Breast epithelium (tissue), 4 donors: ENCODE results near the gene SLAMF9. TPM values are rescaled to one million over a fixed set of nuclear protein-coding genes. Genes with fewer than 3 reads are reported as not detected.

Experiments used
- DNase-seq, 2 donors: peaks; one replicate each; pipeline ENCODE4 v3.0.0-alpha.2; 2019; ENCODE audit warnings: low spot score in 2 of 2
- H3K27ac ChIP-seq, 2 donors: fragments of 200-600 bp; sonication (generic) in 1 of 2; one replicate each; pipeline ENCODE4 v1.5.1; 2016 to 2019; ENCODE audit warnings: mild to moderate bottlenecking in 1 of 2
- H3K27me3 ChIP-seq, 2 donors: fragments of 200-600 bp; sonication (generic) in 1 of 2; one replicate each; pipeline versions ENCODE4 v1.5.1 to v1.6.0; 2017 to 2019; ENCODE audit warnings: control low read depth in 1 of 2, mild to moderate bottlenecking in 1 of 2
- H3K36me3 ChIP-seq: fragments of 200-600 bp; one replicate; pipeline ENCODE4 v1.5.1; 2019
- H3K4me1 ChIP-seq, 2 donors: fragments of 200-600 bp; sonication (generic); one replicate each; pipeline ENCODE4 v1.5.1; 2016 to 2019; ENCODE audit warnings: control low read depth in 1 of 2
- H3K4me3 ChIP-seq, 3 donors: fragments of 200-600 bp; sonication (generic); 1 replicate in 2 of 3; 2 replicates in 1 of 3; pipeline ENCODE4 v1.5.1; 2016 to 2019; ENCODE audit warnings: mild to moderate bottlenecking in 3 of 3, moderate library complexity in 2 of 3
- H3K9me3 ChIP-seq, 2 donors: fragments of 200-600 bp; sonication (generic) in 1 of 2; one replicate each; pipeline ENCODE4 v1.5.1; 2016 to 2019; ENCODE audit warnings: control low read depth in 1 of 2
- CTCF ChIP-seq, 3 donors: fragments of 450-650 bp; IDR thresholded peaks; one replicate each; pipeline ENCODE4 v1.5.1; 2016 to 2017; ENCODE audit warnings: antibody characterized with exemption in 3 of 3, mild to moderate bottlenecking in 3 of 3, moderate library complexity in 3 of 3
- POLR2A ChIP-seq: fragments of 450-650 bp; IDR thresholded peaks from one replicate; pipeline ENCODE4 v1.6.1; 2016; ENCODE audit warnings: antibody characterized with exemption, mild to moderate bottlenecking, moderate library complexity
- POLR2AphosphoS5 ChIP-seq, 3 donors: sonication (generic); formaldehyde crosslinking; IDR thresholded peaks; one replicate each; pipeline ENCODE4 v1.6.1; 2017; ENCODE audit warnings: antibody characterized with exemption in 3 of 3
- intact Hi-C: fragments of 100-400 bp; cut with DNase I; formaldehyde crosslinking; loops from one replicate; pipeline ENCODE4 v1.15.1; 2023; ENCODE audit warnings: low total_unique reads
- total RNA-seq, 3 donors: library from RNA; depleted of rRNA; stranded (reverse); fragments of >200 nt; gene quantifications; one replicate each; pipeline ENCODE4 v1.1.0, GENCODE V29; 2016

The SLAMF9 gene
- total RNA-seq, 3 donors from 2014 or later: not detected

DNA sequence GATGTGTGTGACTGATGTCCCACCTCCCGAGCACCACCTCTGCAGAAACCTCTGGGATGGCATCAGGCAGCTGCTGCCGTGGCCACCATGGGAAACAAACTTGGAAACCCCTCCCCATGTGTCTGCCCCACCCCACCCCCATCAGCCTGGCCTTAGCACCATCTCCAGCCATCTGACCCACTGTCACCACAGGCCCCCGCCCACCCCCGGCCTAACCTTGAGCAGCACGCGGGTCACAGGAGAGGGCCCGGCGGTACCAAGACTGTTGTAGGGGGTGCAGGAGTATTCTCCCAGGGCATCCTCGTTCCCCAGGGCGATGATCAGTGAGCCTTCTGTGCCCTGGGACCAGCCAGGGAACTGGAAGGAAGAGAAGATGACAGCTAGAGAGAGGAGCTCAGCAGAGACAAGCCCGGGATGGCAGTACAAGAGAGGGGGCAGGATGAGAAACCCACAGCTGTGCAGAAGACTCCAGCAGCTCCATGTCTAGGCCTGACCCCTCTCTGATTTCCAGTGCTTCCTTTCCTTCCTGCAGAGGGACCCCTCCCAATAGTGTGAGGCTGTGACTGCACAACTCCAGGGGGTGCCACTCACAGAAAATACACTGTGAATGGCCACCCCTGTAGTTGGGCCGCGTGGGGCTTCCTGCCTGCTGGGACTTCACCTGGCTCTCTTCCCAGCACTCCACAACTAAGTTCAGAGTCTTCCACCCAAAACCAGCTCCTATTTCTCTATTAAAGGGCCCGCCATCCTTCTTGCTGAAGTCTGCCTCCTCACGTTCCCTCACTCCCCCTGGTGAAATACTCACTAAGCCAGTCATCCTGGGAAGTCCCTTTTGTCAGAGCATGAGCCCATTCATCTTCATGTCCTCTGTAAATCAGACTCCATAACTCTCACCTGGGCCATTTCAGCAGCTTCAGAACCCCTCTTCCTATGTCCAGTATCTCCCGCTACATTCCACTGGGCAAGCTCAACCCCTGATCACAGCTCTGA is 21.4 kb downstream of the SLAMF9 start:
- peaks cover 0 to 6% of the 10 kb centered on the region in 2 donors for H3K4me1 ChIP-seq
- TF ChIP-seq POLR2AphosphoS5 (IDR thresholded peaks at IDR 0.05): no peak
- no peak for TF ChIP-seq CTCF (IDR thresholded peaks at IDR 0.05)
- no peak for TF ChIP-seq POLR2A
- H3K36me3 ChIP-seq: no peaks in the 10 kb centered on the region
- H3K27me3 ChIP-seq: no peaks in the 10 kb centered on the region
- no peak for DNase-seq
- H3K9me3 ChIP-seq: no peaks in the 10 kb centered on the region
- peak overlapping the region; percentile 58 to 61 for H3K27ac ChIP-seq
- no peak overlapping the region for H3K4me3 ChIP-seq
- intact Hi-C loops: loop anchor here (10.0 kb wide), 1 partner anchor 262 kb away; the partner anchor contains the start of gene CASQ1

- H3K4me1 ChIP-seq: peaks cover 0 to 6% of the 10 kb centered on the region in 2 donors
- intact Hi-C loops: loop anchor here (10.0 kb wide), 1 partner anchor 263 kb away; the partner anchor contains the start of gene CASQ1
- H3K4me3 ChIP-seq: no peak overlapping the region
- H3K27me3 ChIP-seq: no peaks in the 10 kb centered on the region
- no peaks in the 10 kb centered on the region for H3K9me3 ChIP-seq
- DNase-seq: no peak
- TF ChIP-seq POLR2A: no peak
- no peak for TF ChIP-seq POLR2AphosphoS5 (IDR thresholded peaks at IDR 0.05)
- no peak for TF ChIP-seq CTCF (IDR thresholded peaks at IDR 0.05)
- H3K36me3 ChIP-seq: no peaks in the 10 kb centered on the region
- H3K27ac ChIP-seq: peak overlapping the region; percentile 58 to 61
Observed at GRCh38 chr1:159931795-159932173, 22.3 kb downstream of the SLAMF9 start.

DNA sequence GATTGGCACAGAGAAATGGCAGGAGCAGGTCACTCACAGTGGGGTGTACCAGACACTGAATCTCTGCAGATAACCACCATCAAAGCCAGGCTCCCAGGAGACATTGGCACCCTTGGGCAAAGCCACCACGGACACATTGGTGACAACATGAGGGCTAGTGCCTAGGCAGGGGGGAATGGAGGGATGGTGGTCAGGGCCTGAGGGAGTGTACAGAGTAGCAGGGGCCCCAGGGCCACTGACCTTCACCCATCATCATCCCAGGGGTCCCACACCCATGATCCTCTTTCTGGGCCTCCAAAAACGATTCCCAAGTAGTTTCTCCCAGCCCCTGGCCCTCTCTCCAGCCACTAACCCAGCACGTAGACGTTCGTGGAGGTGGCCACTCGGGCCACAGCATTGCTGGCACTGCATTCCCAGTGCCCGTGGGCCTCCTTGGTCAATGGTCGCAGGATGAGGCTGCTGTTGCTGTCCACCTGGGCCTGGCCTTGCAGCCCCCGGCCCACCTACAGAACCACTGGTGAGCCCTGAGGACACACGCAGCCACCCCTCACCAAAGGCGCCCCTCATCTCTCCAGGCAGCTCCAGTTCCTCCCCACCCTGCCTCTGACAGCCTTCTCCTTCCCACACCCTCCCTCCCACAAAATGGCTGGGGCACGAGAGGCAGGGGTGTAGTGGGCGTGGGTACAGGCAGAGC is 22.8 kb downstream of the SLAMF9 start:
- Histone ChIP-seq H3K4me3 (no peak overlapping the region), H3K27me3 (no peaks in the 10 kb centered on the region), H3K36me3 (no peaks in the 10 kb centered on the region), H3K4me1 (peaks cover under 1 to 2% of the 10 kb centered on the region in 2 donors), H3K9me3 (no peaks in the 10 kb centered on the region), H3K27ac (peak overlapping the region in 1 of 2 donors; percentile 25)
- no peak for TF ChIP-seq POLR2AphosphoS5 (IDR thresholded peaks at IDR 0.05)
- no peak for DNase-seq
- intact Hi-C loops: loop anchor here (10.0 kb wide), 1 partner anchor 264 kb away; the partner anchor contains the start of gene CASQ1

DNA sequence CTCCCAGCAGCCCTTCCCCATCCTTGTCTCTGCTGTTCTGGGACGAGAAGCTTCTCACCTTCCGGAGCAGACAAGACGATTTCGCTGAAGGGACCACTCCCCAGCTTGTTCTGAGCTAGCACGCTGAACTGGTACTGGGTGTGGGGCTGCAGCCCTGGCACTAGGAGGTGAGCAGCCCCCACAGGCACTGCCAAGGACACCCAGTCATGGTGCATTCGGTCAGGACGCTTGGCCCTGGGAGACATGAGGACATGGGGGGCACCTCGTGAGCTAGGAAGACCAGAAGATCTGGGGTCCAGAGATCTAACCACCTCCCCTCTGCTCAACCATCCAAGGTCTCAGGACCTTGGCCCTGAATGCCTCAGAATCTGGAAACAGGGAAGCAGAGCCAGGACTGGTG is 23.4 kb downstream of the SLAMF9 start:
- intact Hi-C loops: loop anchor here (10.0 kb wide), 1 partner anchor 264 kb away; the partner anchor contains the start of gene CASQ1
- no peaks in the 10 kb centered on the region for H3K27me3 ChIP-seq
- TF ChIP-seq POLR2A (no peak), POLR2AphosphoS5 (IDR thresholded peaks at IDR 0.05) (no peak)
- H3K4me1 ChIP-seq: peaks cover 4 to 7% of the 10 kb centered on the region in 2 donors
- H3K27ac ChIP-seq: no peak overlapping the region
- no peak for DNase-seq
- no peaks in the 10 kb centered on the region for H3K36me3 ChIP-seq
- no peaks in the 10 kb centered on the region for H3K9me3 ChIP-seq
- no peak overlapping the region for H3K4me3 ChIP-seq

DNA sequence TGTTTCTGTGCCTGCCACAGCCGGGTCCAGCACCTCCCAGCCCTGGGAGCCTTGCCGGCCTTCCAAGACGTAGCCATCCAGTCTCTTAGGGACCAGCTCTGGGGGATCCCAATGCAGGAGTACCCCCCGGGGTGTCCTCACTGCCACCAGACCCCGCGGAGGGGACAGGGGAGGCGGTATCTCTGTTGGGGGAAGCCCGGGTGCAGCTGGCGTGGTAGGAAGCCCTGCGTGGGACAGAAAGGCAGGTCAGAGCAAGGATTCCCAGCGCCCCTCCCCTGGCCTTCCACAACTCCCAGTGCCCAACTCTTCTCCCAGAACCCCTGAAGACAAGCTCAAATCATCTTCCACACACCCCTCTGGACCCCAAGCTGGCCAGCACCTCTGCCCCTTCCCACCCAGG is 23.8 kb downstream of the SLAMF9 start:
- Histone ChIP-seq H3K27ac (peak overlapping the region; percentile 14 to 25), H3K9me3 (no peaks in the 10 kb centered on the region), H3K36me3 (no peaks in the 10 kb centered on the region), H3K27me3 (no peaks in the 10 kb centered on the region), H3K4me3 (no peak overlapping the region), H3K4me1 (peaks cover 4 to 7% of the 10 kb centered on the region in 2 donors)
- intact Hi-C loops: loop anchor here (10.0 kb wide), 1 partner anchor 265 kb away; the partner anchor contains the start of gene CASQ1
- DNase-seq: no peak
- TF ChIP-seq POLR2A: no peak
